Stimulated activated CD4-positive, alpha-beta T cell treated with anti-CD3 and anti-CD28 coated beads, Interleukin-4, amount 100 ng/mL, for 1 hour (primary cell): ENCODE results near the gene FLT3.

Experiments
- DNase-seq: peaks from one replicate; pipeline ENCODE4 v3.0.0-alpha.2; 2020

Gene FLT3

GRCh38 chr13:27956576-27957300 lies 143.6 kb downstream of the FLT3 start:
- no peak for DNase-seq

DNA sequence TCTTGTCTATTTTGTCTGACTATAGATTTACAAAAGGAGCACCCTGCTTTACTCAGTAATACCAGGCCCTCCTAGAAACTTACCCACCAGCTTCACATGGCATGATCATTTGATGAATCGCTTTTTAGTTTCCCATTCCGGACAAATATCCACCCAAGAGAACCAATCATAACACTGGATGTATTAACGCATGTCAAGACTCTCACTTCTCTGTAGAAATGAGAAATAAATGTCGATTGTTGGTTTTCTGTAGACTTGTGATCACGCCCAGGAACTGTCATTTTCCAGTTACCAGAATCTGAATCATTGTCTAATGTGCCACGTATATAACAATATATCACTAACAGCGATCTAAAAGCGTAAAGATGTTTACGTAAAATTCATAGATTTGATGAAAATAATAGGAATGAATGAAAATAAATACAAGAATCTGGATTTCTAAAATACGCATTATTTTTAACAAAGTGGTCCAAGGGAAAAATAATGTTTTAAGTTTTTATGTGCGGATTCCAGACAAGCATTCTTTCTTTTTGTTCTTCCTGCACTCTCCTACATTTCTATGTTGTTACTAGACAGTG lies 145.3 kb downstream of the FLT3 start:
- no peak for DNase-seq

- no peak for DNase-seq
Observed at GRCh38 chr13:27954406-27954851, 145.9 kb downstream of the FLT3 start.

DNA sequence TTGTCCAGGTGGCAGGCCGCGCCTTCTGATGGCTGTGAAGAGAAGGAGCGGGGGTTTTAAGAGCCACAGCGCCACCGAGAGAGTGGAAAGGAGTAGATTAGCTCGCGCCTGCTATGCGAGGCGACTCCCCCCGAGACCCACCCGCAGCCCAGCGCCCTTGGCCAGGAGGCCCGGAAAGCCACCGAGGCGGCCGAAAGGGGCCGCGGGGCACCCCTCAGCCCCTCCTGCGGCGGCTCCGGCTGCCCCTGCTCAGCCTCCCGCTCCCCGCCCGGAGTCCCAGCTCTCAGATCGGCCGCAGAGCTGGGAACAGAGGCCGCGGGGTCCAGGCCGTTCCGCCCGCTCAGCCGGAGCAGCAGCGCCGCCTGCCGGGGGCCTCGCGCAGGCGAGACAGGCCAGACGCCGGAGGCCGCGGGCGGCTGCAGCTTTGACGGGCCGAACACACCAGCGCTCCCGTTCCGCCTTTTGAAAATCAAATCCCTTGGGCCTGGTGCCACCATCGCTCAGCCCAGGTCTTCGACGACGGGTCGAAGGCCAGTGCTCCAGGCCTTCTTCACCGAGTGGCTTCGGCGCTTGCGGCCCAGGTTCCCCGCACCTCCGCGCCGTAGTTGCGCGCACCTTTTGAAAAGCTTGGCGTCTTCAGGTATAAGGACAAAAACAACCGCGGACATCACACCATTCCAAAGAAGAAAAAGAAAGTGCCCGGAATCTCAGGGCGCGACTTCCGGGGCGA lies 146.5 kb downstream of the FLT3 start:
- peak; percentile 69 for DNase-seq
